ENCODE results near the gene NAAA.
"Not testable (repeated sequence)": the region's sequence is repeated elsewhere in the genome, so short reads cannot be mapped to it uniquely, and the experiment has no call there.

- not testable (repeated sequence) for TF ChIP-seq CEBPB (IDR thresholded peaks at IDR 0.05; ENCODE audit: low read depth); EZH2phosphoT487 (IDR thresholded peaks at IDR 0.05; ENCODE audit: borderline replicate concordance); MAX (IDR thresholded peaks at IDR 0.05)
- TF ChIP-seq, protein P1, sequence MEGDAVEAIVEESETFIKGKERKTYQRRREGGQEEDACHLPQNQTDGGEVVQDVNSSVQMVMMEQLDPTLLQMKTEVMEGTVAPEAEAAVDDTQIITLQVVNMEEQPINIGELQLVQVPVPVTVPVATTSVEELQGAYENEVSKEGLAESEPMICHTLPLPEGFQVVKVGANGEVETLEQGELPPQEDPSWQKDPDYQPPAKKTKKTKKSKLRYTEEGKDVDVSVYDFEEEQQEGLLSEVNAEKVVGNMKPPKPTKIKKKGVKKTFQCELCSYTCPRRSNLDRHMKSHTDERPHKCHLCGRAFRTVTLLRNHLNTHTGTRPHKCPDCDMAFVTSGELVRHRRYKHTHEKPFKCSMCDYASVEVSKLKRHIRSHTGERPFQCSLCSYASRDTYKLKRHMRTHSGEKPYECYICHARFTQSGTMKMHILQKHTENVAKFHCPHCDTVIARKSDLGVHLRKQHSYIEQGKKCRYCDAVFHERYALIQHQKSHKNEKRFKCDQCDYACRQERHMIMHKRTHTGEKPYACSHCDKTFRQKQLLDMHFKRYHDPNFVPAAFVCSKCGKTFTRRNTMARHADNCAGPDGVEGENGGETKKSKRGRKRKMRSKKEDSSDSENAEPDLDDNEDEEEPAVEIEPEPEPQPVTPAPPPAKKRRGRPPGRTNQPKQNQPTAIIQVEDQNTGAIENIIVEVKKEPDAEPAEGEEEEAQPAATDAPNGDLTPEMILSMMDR (IDR thresholded peaks at IDR 0.05 in 2 of 3, conservative IDR thresholded peaks at IDR 0.05 in 1 of 3; ENCODE audit: borderline replicate concordance in 1 of 3, insufficient read depth in 1 of 3, low read depth in 2 of 3, low read length in 2 of 3) = not testable (repeated sequence)
Measured at GRCh38 chr4:75958546-75958945, 17.7 kb upstream of the NAAA start.

Data from HCT116 (cell line).